SU-DHL-6 (cell line): Measurements from ENCODE around the gene RRAS2.

Source experiments
- EZH2phosphoT487 ChIP-seq: fragments of 200-600 bp; sonication (generic), shearing (Covaris generic); conservative IDR thresholded peaks from 2 replicates; pipeline ENCODE4 v1.6.1; 2018; ENCODE audit warnings: mild to moderate bottlenecking, antibody characterized with exemption, low read length, moderate library complexity, mixed read lengths
- TF ChIP-seq, protein P1 (sequence below): fragments of 200-600 bp; sonication (generic); IDR thresholded peaks from one replicate; pipeline ENCODE4 v1.5.1; 2017; ENCODE audit warnings: antibody characterized with exemption, mild to moderate bottlenecking, low read length, moderate library complexity; ENCODE audit not compliant: insufficient read depth, poor library complexity, severe bottlenecking

DNA sequence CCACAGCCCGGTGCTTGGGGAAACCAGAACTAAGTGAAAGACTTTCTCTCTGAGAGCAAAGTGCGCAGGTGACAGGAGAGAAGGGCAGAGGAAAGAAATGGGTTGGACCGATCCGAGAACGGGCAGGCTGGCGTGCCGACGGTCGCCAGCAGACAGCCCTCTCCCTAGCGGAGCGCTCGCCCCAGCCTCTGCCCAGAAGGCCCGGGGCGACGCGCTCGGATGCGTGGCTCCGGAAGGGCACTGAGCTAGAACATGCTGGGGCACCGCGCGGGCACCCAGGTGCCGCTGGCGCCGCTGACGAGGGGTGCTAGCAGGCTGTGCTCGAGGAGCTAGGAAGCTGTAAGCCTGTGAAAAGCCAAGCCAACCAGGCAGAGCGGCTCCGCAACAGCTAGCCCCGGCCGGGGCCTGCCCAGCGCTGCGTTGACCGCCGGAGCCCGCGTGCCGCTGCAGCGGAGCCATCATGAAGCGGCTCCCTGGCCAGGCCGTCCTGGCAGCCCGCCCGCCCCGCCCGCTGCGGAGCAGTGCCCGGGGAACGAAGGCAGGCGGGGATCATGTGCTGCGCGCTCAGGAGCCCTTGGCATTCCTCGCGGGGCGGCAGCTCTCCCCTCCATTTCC lies 22.1 kb upstream of the RRAS2 start:
- TF ChIP-seq, protein P1, sequence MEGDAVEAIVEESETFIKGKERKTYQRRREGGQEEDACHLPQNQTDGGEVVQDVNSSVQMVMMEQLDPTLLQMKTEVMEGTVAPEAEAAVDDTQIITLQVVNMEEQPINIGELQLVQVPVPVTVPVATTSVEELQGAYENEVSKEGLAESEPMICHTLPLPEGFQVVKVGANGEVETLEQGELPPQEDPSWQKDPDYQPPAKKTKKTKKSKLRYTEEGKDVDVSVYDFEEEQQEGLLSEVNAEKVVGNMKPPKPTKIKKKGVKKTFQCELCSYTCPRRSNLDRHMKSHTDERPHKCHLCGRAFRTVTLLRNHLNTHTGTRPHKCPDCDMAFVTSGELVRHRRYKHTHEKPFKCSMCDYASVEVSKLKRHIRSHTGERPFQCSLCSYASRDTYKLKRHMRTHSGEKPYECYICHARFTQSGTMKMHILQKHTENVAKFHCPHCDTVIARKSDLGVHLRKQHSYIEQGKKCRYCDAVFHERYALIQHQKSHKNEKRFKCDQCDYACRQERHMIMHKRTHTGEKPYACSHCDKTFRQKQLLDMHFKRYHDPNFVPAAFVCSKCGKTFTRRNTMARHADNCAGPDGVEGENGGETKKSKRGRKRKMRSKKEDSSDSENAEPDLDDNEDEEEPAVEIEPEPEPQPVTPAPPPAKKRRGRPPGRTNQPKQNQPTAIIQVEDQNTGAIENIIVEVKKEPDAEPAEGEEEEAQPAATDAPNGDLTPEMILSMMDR, result no peak
- TF ChIP-seq EZH2phosphoT487, result no peak
